Measurements from ENCODE around the gene MPZL1.
A peak's percentile ranks its signal among the peaks of the same experiment; 100 is the strongest.

The MPZL1 gene

GRCh38 chr1:167789501-167789900, 67.7 kb downstream of the MPZL1 start:
- Histone ChIP-seq H3K36me3 (ENCODE audit: control insufficient read depth in 1 of 2, insufficient read depth in 2 of 2, low read length in 2 of 2) (peaks cover 18 to 25% of the 10 kb centered on the region in 2 donors), H3K4me1 (ENCODE audit: control insufficient read depth in 1 of 2, insufficient read depth in 2 of 2, low read length in 2 of 2) (peaks cover 0 to 6% of the 10 kb centered on the region in 2 donors), H3K27ac (ENCODE audit: low read length) (no peak overlapping the region), H3K9me3 (ENCODE audit: control insufficient read depth in 1 of 2, low read length in 2 of 2) (no peaks in the 10 kb centered on the region), H3K27me3 (ENCODE audit: low read depth, low read length) (no peaks in the 10 kb centered on the region), H3K4me3 (ENCODE audit: low read depth in 1 of 2, low read length in 2 of 2) (no peak overlapping the region)

GRCh38 chr1:167790117-167790516, 68.3 kb downstream of the MPZL1 start:
- no peak overlapping the region for H3K27ac ChIP-seq (ENCODE audit: low read length)
- no peaks in the 10 kb centered on the region for H3K27me3 ChIP-seq (ENCODE audit: low read depth, low read length)
- peaks cover 18 to 22% of the 10 kb centered on the region in 2 donors for H3K36me3 ChIP-seq (ENCODE audit: control insufficient read depth in 1 of 2, insufficient read depth in 2 of 2, low read length in 2 of 2)
- peaks cover 0 to 6% of the 10 kb centered on the region in 2 donors for H3K4me1 ChIP-seq (ENCODE audit: control insufficient read depth in 1 of 2, insufficient read depth in 2 of 2, low read length in 2 of 2)
- H3K9me3 ChIP-seq (ENCODE audit: control insufficient read depth in 1 of 2, low read length in 2 of 2) = no peaks in the 10 kb centered on the region
- no peak overlapping the region for H3K4me3 ChIP-seq (ENCODE audit: low read depth in 1 of 2, low read length in 2 of 2)

- peaks cover 18 to 21% of the 10 kb centered on the region in 2 donors for H3K36me3 ChIP-seq (ENCODE audit: control insufficient read depth in 1 of 2, insufficient read depth in 2 of 2, low read length in 2 of 2)
- no peaks in the 10 kb centered on the region for H3K9me3 ChIP-seq (ENCODE audit: control insufficient read depth in 1 of 2, low read length in 2 of 2)
- H3K4me1 ChIP-seq (ENCODE audit: control insufficient read depth in 1 of 2, insufficient read depth in 2 of 2, low read length in 2 of 2) = peaks cover 0 to 9% of the 10 kb centered on the region in 2 donors
- H3K27ac ChIP-seq (ENCODE audit: low read length) = no peak overlapping the region
- H3K4me3 ChIP-seq (ENCODE audit: low read depth in 1 of 2, low read length in 2 of 2) = no peak overlapping the region
- H3K27me3 ChIP-seq (ENCODE audit: low read depth, low read length) = no peaks in the 10 kb centered on the region
These were observed 69.8 kb downstream of the MPZL1 start for GRCh38 chr1:167791281-167792187.

- Histone ChIP-seq H3K9me3 (ENCODE audit: control insufficient read depth in 1 of 2, low read length in 2 of 2) (no peaks in the 10 kb centered on the region), H3K27ac (ENCODE audit: low read length) (no peak overlapping the region), H3K36me3 (ENCODE audit: control insufficient read depth in 1 of 2, insufficient read depth in 2 of 2, low read length in 2 of 2) (peaks cover 18 to 21% of the 10 kb centered on the region in 2 donors), H3K27me3 (ENCODE audit: low read depth, low read length) (no peaks in the 10 kb centered on the region), H3K4me1 (ENCODE audit: control insufficient read depth in 1 of 2, insufficient read depth in 2 of 2, low read length in 2 of 2) (peaks cover 0 to 9% of the 10 kb centered on the region in 2 donors), H3K4me3 (ENCODE audit: low read depth in 1 of 2, low read length in 2 of 2) (no peak overlapping the region)
These were observed 70.4 kb downstream of the MPZL1 start for GRCh38 chr1:167792188-167792565.

- no peak overlapping the region for H3K4me3 ChIP-seq (ENCODE audit: low read depth in 1 of 2, low read length in 2 of 2)
- no peaks in the 10 kb centered on the region for H3K9me3 ChIP-seq (ENCODE audit: control insufficient read depth in 1 of 2, low read length in 2 of 2)
- peaks cover 0 to 14% of the 10 kb centered on the region in 2 donors for H3K4me1 ChIP-seq (ENCODE audit: control insufficient read depth in 1 of 2, insufficient read depth in 2 of 2, low read length in 2 of 2)
- H3K27ac ChIP-seq (ENCODE audit: low read length) = no peak overlapping the region
- H3K36me3 ChIP-seq (ENCODE audit: control insufficient read depth in 1 of 2, insufficient read depth in 2 of 2, low read length in 2 of 2) = peaks cover 5 to 13% of the 10 kb centered on the region in 2 donors
- H3K27me3 ChIP-seq (ENCODE audit: low read depth, low read length) = no peaks in the 10 kb centered on the region
These were observed 72.3 kb downstream of the MPZL1 start for GRCh38 chr1:167794043-167794442.

GRCh38 chr1:167795810-167796740, 74.3 kb downstream of the MPZL1 start:
- Histone ChIP-seq H3K9me3 (ENCODE audit: control insufficient read depth in 1 of 2, low read length in 2 of 2) (no peaks in the 10 kb centered on the region), H3K27ac (ENCODE audit: low read length) (peak overlapping the region; percentile 73), H3K36me3 (ENCODE audit: control insufficient read depth in 1 of 2, insufficient read depth in 2 of 2, low read length in 2 of 2) (no peaks in the 10 kb centered on the region), H3K4me3 (ENCODE audit: low read depth in 1 of 2, low read length in 2 of 2) (no peak overlapping the region), H3K27me3 (ENCODE audit: low read depth, low read length) (no peaks in the 10 kb centered on the region), H3K4me1 (ENCODE audit: control insufficient read depth in 1 of 2, insufficient read depth in 2 of 2, low read length in 2 of 2) (peaks cover 0 to 11% of the 10 kb centered on the region in 2 donors)

GRCh38 chr1:167797015-167797414, 75.2 kb downstream of the MPZL1 start:
- Histone ChIP-seq H3K4me1 (ENCODE audit: control insufficient read depth in 1 of 2, insufficient read depth in 2 of 2, low read length in 2 of 2) (peaks cover 0 to 8% of the 10 kb centered on the region in 2 donors), H3K27ac (ENCODE audit: low read length) (peak overlapping the region; percentile 73), H3K4me3 (ENCODE audit: low read depth in 1 of 2, low read length in 2 of 2) (no peak overlapping the region)

GRCh38 chr1:167798952-167799351, 77.2 kb downstream of the MPZL1 start:
- no peak overlapping the region for H3K27ac ChIP-seq (ENCODE audit: low read length)
- no peak overlapping the region for H3K4me3 ChIP-seq (ENCODE audit: low read depth in 1 of 2, low read length in 2 of 2)
- no peaks in the 10 kb centered on the region for H3K27me3 ChIP-seq (ENCODE audit: low read depth, low read length)
- H3K4me1 ChIP-seq (ENCODE audit: control insufficient read depth in 1 of 2, insufficient read depth in 2 of 2, low read length in 2 of 2) = peaks cover 0 to 11% of the 10 kb centered on the region in 2 donors
- no peaks in the 10 kb centered on the region for H3K36me3 ChIP-seq (ENCODE audit: control insufficient read depth in 1 of 2, insufficient read depth in 2 of 2, low read length in 2 of 2)
- no peaks in the 10 kb centered on the region for H3K9me3 ChIP-seq (ENCODE audit: control insufficient read depth in 1 of 2, low read length in 2 of 2)

More at GRCh38 chr1:167797015-167797414, 75.2 kb downstream of the MPZL1 start:
- H3K36me3 ChIP-seq (ENCODE audit: control insufficient read depth in 1 of 2, insufficient read depth in 2 of 2, low read length in 2 of 2) = no peaks in the 10 kb centered on the region
- no peaks in the 10 kb centered on the region for H3K9me3 ChIP-seq (ENCODE audit: control insufficient read depth in 1 of 2, low read length in 2 of 2)
- no peaks in the 10 kb centered on the region for H3K27me3 ChIP-seq (ENCODE audit: low read depth, low read length)

GRCh38 chr1:167799747-167800146, 78.0 kb downstream of the MPZL1 start:
- Histone ChIP-seq H3K9me3 (ENCODE audit: control insufficient read depth in 1 of 2, low read length in 2 of 2) (no peaks in the 10 kb centered on the region), H3K27ac (ENCODE audit: low read length) (no peak overlapping the region), H3K4me1 (ENCODE audit: control insufficient read depth in 1 of 2, insufficient read depth in 2 of 2, low read length in 2 of 2) (peaks cover 0 to 11% of the 10 kb centered on the region in 2 donors), H3K4me3 (ENCODE audit: low read depth in 1 of 2, low read length in 2 of 2) (no peak overlapping the region), H3K27me3 (ENCODE audit: low read depth, low read length) (no peaks in the 10 kb centered on the region), H3K36me3 (ENCODE audit: control insufficient read depth in 1 of 2, insufficient read depth in 2 of 2, low read length in 2 of 2) (no peaks in the 10 kb centered on the region)

- Histone ChIP-seq H3K27me3 (ENCODE audit: low read depth, low read length) (no peaks in the 10 kb centered on the region), H3K9me3 (ENCODE audit: control insufficient read depth in 1 of 2, low read length in 2 of 2) (no peaks in the 10 kb centered on the region), H3K4me3 (ENCODE audit: low read depth in 1 of 2, low read length in 2 of 2) (no peak overlapping the region), H3K4me1 (ENCODE audit: control insufficient read depth in 1 of 2, insufficient read depth in 2 of 2, low read length in 2 of 2) (peaks cover 0 to 9% of the 10 kb centered on the region in 2 donors), H3K36me3 (ENCODE audit: control insufficient read depth in 1 of 2, insufficient read depth in 2 of 2, low read length in 2 of 2) (no peaks in the 10 kb centered on the region), H3K27ac (ENCODE audit: low read length) (no peak overlapping the region)
These were observed 78.5 kb downstream of the MPZL1 start for GRCh38 chr1:167800251-167800650.

- no peaks in the 10 kb centered on the region for H3K27me3 ChIP-seq (ENCODE audit: low read depth, low read length)
- H3K9me3 ChIP-seq (ENCODE audit: control insufficient read depth in 1 of 2, low read length in 2 of 2) = no peaks in the 10 kb centered on the region
- H3K4me1 ChIP-seq (ENCODE audit: control insufficient read depth in 1 of 2, insufficient read depth in 2 of 2, low read length in 2 of 2) = peaks cover 0 to 8% of the 10 kb centered on the region in 2 donors
- no peak overlapping the region for H3K27ac ChIP-seq (ENCODE audit: low read length)
- no peak overlapping the region for H3K4me3 ChIP-seq (ENCODE audit: low read depth in 1 of 2, low read length in 2 of 2)
- H3K36me3 ChIP-seq (ENCODE audit: control insufficient read depth in 1 of 2, insufficient read depth in 2 of 2, low read length in 2 of 2) = no peaks in the 10 kb centered on the region
These were observed 80.5 kb downstream of the MPZL1 start for GRCh38 chr1:167802235-167802634.
